Breast epithelium (tissue), 3 donors: ENCODE data around the gene SLC35E4.

Experiments used
- CTCF ChIP-seq, 3 donors: fragments of 450-650 bp; IDR thresholded peaks; one replicate each; pipeline ENCODE4 v1.5.1; 2016 to 2017; ENCODE audit warnings: antibody characterized with exemption in 3 of 3, mild to moderate bottlenecking in 3 of 3, moderate library complexity in 3 of 3
- POLR2A ChIP-seq: fragments of 450-650 bp; IDR thresholded peaks from one replicate; pipeline ENCODE4 v1.6.1; 2016; ENCODE audit warnings: antibody characterized with exemption, mild to moderate bottlenecking, moderate library complexity
- POLR2AphosphoS5 ChIP-seq, 3 donors: sonication (generic); formaldehyde crosslinking; IDR thresholded peaks; one replicate each; pipeline ENCODE4 v1.6.1; 2017; ENCODE audit warnings: antibody characterized with exemption in 3 of 3

- TF ChIP-seq POLR2A (no peak), CTCF (IDR thresholded peaks at IDR 0.05) (no peak), POLR2AphosphoS5 (IDR thresholded peaks at IDR 0.05) (no peak)
Measured at GRCh38 chr22:30654361-30654760, 18.8 kb downstream of the SLC35E4 start.
